Spleen (tissue), 11 donors: ENCODE data around the gene MBD5. TPM values are rescaled to one million over a fixed set of nuclear protein-coding genes. Genes with fewer than 3 reads are reported as not detected.

Source experiments
- DNase-seq: peaks from one replicate; pipeline ENCODE4 v3.0.0-alpha.2; 2020
- H3K27ac ChIP-seq, 8 donors: fragments of 200-600 bp; sonication (generic) in 7 of 8; 1 replicate in 4 of 8; 2 replicates in 4 of 8; pipeline versions ENCODE4 v1.5.0 to v1.8.0; 2016 to 2021; ENCODE audit warnings: inconsistent platforms in 4 of 8, mild to moderate bottlenecking in 4 of 8, moderate library complexity in 1 of 8
- H3K27me3 ChIP-seq, 7 donors: fragments of 200-600 bp; sonication (generic) in 6 of 7; replicated peaks in 1 of 7; 1 replicate in 4 of 7; 2 replicates in 3 of 7; pipeline versions ENCODE4 v1.5.0 to v1.8.0; 2016 to 2021; ENCODE audit warnings: inconsistent platforms in 3 of 7, mild to moderate bottlenecking in 1 of 7
- H3K36me3 ChIP-seq, 6 donors: fragments of 200-600 bp; sonication (generic) in 5 of 6; 1 replicate in 4 of 6; 2 replicates in 2 of 6; pipeline versions ENCODE4 v1.5.0 to v1.8.0; 2016 to 2021; ENCODE audit warnings: inconsistent platforms in 2 of 6
- H3K4me1 ChIP-seq, 6 donors: fragments of 200-600 bp; sonication (generic) in 5 of 6; 1 replicate in 3 of 6; 2 replicates in 3 of 6; pipeline versions ENCODE4 v1.5.0 to v1.8.0; 2016 to 2021; ENCODE audit warnings: inconsistent platforms in 3 of 6
- H3K4me3 ChIP-seq, 8 donors: fragments of 200-600 bp; sonication (generic) in 7 of 8; 1 replicate in 4 of 8; 2 replicates in 4 of 8; pipeline versions ENCODE4 v1.5.0 to v1.8.0; 2016 to 2021; ENCODE audit warnings: inconsistent platforms in 4 of 8, mild to moderate bottlenecking in 4 of 8, moderate library complexity in 2 of 8
- H3K9me3 ChIP-seq, 8 donors: fragments of 200-600 bp; sonication (generic) in 7 of 8; 1 replicate in 4 of 8; 2 replicates in 4 of 8; pipeline versions ENCODE4 v1.5.0 to v1.8.0; 2016 to 2021; ENCODE audit warnings: inconsistent platforms in 4 of 8
- POLR2A ChIP-seq, 3 donors: fragments of 450-650 bp; IDR thresholded peaks; one replicate each; pipeline ENCODE4 v1.5.1; 2017; ENCODE audit warnings: antibody characterized with exemption in 3 of 3, mild to moderate bottlenecking in 1 of 3
- POLR2AphosphoS5 ChIP-seq, 3 donors: sonication (generic); formaldehyde crosslinking; IDR thresholded peaks; one replicate each; pipeline ENCODE4 v1.5.1; 2017; ENCODE audit warnings: antibody characterized with exemption in 3 of 3
- WGBS, 5 donors: extraction: QIAGEN DNeasy Blood & Tissue Kit in 3 of 5; methylation state at CpG; one replicate each; pipeline versions ENCODE4 v1.1.5 to v1.1.7; 2013 to 2018; 5-methylcytosine and 5-hydroxymethylcytosine counted together
- intact Hi-C: fragments of 100-400 bp; cut with DNase I; formaldehyde crosslinking; loops from one replicate; pipeline ENCODE4 v1.15.0; 2023; ENCODE audit warnings: low total_unique reads
- polyA plus RNA-seq, 3 donors: library from polyadenylated mRNA; stranded (reverse); fragments of 200-250 nt; gene quantifications; one replicate each; pipeline ENCODE4 v1.2.1, GENCODE V29; 2013
- total RNA-seq, 7 donors: library from RNA; depleted of rRNA in 3 of 7; stranded (reverse); fragments of >200 nt in 3 of 7; fragmentation: NEBNext Ultra II Directional in 4 of 7; extraction: Animal tissue kit (Norgen Biotek cat#: 25700) in 4 of 7; gene quantifications; one replicate each; pipeline versions ENCODE4 v1.1.0 to v1.2.1, GENCODE V29; 2016 to 2021
- TF ChIP-seq, protein P1 (sequence below), 11 experiments: fragments of 200-600 bp in 7 of 11; fragments of 450-650 bp in 4 of 11; sonication (generic) in 4 of 11; IDR thresholded peaks in 8 of 11; conservative IDR thresholded peaks in 3 of 11; 1 replicate in 7 of 11; 2 replicates in 4 of 11; pipeline versions ENCODE4 v1.4.0 to v1.8.0; 2016 to 2021; ENCODE audit warnings: antibody characterized with exemption in 11 of 11, inconsistent platforms in 4 of 11, mild to moderate bottlenecking in 1 of 11
- donor health status: healthy with polysubstance abuse.
- donor health status: DM: no; HTN: no; CAD: no; lungs with moderate emphysema.
- donor health status: DM: no; HTN: no; CAD: no.
- donor health status: Bipolar disorder and iron deficiency.
- donor health status: healthy.
- donor health status: DM: no; HTN: no; CAD: no.
- donor health status: DM: yes; HTN: yes; CAD: no.

Gene MBD5
- total and polyA plus RNA-seq, 10 donors = 5.7 to 84.5 (median 60.0) TPM

DNA sequence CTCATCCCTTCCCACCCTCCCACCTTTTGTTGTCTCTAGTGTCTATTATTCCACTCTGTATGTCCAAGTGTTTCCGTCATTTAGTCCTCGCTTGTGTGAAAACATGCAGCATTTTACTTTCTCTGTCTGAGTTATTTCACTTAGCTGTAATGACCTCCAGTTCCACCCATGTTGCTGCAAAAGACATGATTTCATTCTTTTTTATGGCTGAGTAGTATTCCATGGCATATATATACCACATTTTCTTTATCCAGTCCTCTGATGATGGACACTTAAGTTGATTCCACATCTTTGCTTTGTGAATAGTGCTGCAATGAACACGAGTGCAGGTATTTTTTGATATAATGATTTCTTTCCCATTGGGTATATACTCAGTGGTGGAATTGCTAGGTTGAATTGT lies 296.7 kb downstream of the MBD5 start:
- intact Hi-C loops = no loop called here
- TF ChIP-seq, protein P1, sequence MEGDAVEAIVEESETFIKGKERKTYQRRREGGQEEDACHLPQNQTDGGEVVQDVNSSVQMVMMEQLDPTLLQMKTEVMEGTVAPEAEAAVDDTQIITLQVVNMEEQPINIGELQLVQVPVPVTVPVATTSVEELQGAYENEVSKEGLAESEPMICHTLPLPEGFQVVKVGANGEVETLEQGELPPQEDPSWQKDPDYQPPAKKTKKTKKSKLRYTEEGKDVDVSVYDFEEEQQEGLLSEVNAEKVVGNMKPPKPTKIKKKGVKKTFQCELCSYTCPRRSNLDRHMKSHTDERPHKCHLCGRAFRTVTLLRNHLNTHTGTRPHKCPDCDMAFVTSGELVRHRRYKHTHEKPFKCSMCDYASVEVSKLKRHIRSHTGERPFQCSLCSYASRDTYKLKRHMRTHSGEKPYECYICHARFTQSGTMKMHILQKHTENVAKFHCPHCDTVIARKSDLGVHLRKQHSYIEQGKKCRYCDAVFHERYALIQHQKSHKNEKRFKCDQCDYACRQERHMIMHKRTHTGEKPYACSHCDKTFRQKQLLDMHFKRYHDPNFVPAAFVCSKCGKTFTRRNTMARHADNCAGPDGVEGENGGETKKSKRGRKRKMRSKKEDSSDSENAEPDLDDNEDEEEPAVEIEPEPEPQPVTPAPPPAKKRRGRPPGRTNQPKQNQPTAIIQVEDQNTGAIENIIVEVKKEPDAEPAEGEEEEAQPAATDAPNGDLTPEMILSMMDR (IDR thresholded peaks at IDR 0.05 in 8 of 11, conservative IDR thresholded peaks at IDR 0.05 in 3 of 11) = no peak
- TF ChIP-seq POLR2A (IDR thresholded peaks at IDR 0.05) (no peak), POLR2AphosphoS5 (IDR thresholded peaks at IDR 0.05) (no peak)
- Histone ChIP-seq H3K27me3 (no peaks in the 10 kb centered on the region), H3K4me3 (no peak overlapping the region), H3K36me3 (peaks cover 0 to 24% (median 3%) of the 10 kb centered on the region in 6 donors), H3K4me1 (no peaks in the 10 kb centered on the region), H3K27ac (no peak overlapping the region), H3K9me3 (peaks cover 0 to 9% (median 3%) of the 10 kb centered on the region in 8 donors)
- DNase-seq = no peak
- 62 to 67% (median 65%) methylated on average over 3 of the region's 3 CpGs for WGBS, 5 donors

DNA sequence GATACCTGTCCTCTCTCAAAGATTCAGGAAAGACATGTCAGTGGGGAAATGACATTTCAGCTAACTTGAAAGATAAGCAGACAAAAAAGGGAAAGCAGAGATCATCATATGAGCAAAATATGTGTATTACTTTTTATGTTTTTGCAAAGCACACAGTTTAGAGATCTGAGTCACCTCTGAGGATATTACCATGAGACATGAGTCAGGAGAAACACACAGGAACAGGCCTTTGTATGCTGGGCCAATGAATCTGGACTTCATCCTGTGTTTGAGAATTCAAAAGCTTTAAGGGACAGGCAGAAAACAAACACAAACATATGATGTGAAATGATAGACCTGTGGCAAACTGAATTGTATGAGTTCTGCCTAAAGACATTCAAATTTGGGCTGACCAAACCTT lies 317.6 kb downstream of the MBD5 start:
- peaks cover 2 to 28% (median 14%) of the 10 kb centered on the region in 6 donors for H3K36me3 ChIP-seq
- no peaks in the 10 kb centered on the region for H3K27me3 ChIP-seq
- TF ChIP-seq, protein P1 (IDR thresholded peaks at IDR 0.05 in 8 of 11, conservative IDR thresholded peaks at IDR 0.05 in 3 of 11) = no peak
- no peak for TF ChIP-seq POLR2AphosphoS5 (IDR thresholded peaks at IDR 0.05)
- no peak for TF ChIP-seq POLR2A (IDR thresholded peaks at IDR 0.05)
- H3K4me1 ChIP-seq = no peaks in the 10 kb centered on the region
- peaks cover 0 to 14% (median 11%) of the 10 kb centered on the region in 8 donors for H3K9me3 ChIP-seq
- no peak overlapping the region for H3K27ac ChIP-seq
- no peak for DNase-seq
- no peak overlapping the region for H3K4me3 ChIP-seq
- intact Hi-C loops = no loop called here

DNA sequence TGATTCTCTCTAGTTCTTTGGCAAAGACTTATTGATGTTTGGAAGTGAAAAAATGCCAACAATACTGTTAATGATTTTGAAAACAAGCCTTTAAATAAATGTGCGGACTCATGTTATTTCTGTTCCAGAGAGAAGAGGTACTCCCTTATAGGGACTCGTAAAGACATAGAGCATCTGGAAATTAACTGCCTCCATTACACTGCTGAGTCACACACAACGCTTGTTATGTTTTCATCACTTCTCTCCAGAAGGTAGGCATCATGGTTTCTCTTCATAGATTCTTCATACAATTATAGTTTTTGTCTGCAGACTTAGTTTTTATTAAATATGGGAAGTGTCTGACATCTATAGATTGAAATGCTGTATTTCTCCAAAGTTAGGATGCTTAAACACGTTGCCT lies 321.2 kb downstream of the MBD5 start:
- no peak for DNase-seq
- H3K27ac ChIP-seq = no peak overlapping the region
- peaks cover 2 to 24% (median 13%) of the 10 kb centered on the region in 6 donors for H3K36me3 ChIP-seq
- H3K4me3 ChIP-seq = no peak overlapping the region
- H3K4me1 ChIP-seq = no peaks in the 10 kb centered on the region
- 93 to 97% (median 95%) methylated on average over 4 of the region's 4 CpGs for WGBS, 5 donors
- intact Hi-C loops = no loop called here
- TF ChIP-seq, protein P1 (IDR thresholded peaks at IDR 0.05 in 8 of 11, conservative IDR thresholded peaks at IDR 0.05 in 3 of 11) = no peak
- TF ChIP-seq POLR2A (IDR thresholded peaks at IDR 0.05) (no peak), POLR2AphosphoS5 (IDR thresholded peaks at IDR 0.05) (no peak)
- no peaks in the 10 kb centered on the region for H3K27me3 ChIP-seq
- H3K9me3 ChIP-seq = peaks cover 0 to 21% (median 16%) of the 10 kb centered on the region in 8 donors

DNA sequence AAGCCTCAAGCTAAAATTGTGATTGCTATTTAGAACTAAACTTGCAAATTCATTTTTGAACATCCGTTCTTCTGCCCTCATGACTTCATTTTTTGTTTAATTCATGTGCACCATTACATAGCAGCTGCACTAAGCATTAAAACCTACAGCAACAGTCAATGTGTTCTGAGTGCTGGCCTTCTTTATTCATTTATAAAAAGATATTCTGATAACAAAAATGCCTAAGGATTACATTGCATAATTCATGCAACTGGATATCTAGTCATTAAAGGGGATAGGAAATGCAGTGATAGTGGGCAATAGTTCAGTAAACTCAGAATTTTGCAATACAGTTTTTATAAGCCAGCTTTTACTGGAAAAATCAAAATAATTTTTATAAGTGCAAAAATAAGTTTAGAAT lies 329.3 kb downstream of the MBD5 start:
- Histone ChIP-seq H3K27ac (no peak overlapping the region), H3K27me3 (no peaks in the 10 kb centered on the region), H3K4me1 (no peaks in the 10 kb centered on the region), H3K9me3 (peaks cover 0 to 27% (median 21%) of the 10 kb centered on the region in 8 donors), H3K4me3 (no peak overlapping the region), H3K36me3 (peaks cover 0 to 10% (median 0%) of the 10 kb centered on the region in 6 donors)
- intact Hi-C loops = no loop called here
- no peak for TF ChIP-seq POLR2AphosphoS5 (IDR thresholded peaks at IDR 0.05)
- no peak for TF ChIP-seq POLR2A (IDR thresholded peaks at IDR 0.05)
- TF ChIP-seq, protein P1 (IDR thresholded peaks at IDR 0.05 in 8 of 11, conservative IDR thresholded peaks at IDR 0.05 in 3 of 11) = no peak
- DNase-seq = no peak
- WGBS, 5 donors = 85 to 100% (median 93%) methylated on average over 1 of the region's 1 CpG
